ENCODE results near the gene R3HDM4.

R3HDM4 gene

DNA sequence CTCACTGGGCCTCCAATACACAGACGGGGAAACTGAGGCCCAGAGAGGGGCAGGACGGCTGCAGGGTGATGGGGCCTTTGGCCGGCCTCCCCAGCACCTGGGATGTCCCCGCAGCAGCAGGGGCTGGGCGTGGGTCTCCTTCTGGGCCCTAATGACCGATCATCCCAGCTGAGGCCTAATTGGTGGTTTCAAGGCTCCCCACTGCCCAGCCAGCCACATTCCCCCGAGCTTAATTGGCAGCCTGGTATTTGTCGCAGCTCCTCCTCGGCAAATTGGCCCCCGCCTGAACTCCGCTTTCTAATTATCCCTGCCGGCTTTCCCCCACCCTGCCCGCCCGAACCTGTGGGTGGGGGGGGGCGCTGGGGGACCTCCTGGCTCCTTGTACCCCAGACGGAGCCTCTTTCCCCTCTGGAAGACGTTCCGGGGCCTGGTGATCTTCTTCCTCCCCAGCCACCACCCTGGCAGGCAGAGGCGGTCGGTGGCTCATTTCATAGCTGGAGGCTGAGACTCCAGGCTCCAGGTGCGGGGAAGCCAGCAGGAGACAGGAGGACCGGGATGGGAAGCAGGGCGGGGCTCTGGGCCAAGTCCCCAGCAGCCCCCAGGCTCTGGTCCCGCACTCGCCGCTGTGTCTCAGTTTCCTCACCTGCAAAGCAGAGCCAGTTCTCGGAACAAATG lies 43.9 kb upstream of the R3HDM4 start:
- TF ChIP-seq, protein P1, sequence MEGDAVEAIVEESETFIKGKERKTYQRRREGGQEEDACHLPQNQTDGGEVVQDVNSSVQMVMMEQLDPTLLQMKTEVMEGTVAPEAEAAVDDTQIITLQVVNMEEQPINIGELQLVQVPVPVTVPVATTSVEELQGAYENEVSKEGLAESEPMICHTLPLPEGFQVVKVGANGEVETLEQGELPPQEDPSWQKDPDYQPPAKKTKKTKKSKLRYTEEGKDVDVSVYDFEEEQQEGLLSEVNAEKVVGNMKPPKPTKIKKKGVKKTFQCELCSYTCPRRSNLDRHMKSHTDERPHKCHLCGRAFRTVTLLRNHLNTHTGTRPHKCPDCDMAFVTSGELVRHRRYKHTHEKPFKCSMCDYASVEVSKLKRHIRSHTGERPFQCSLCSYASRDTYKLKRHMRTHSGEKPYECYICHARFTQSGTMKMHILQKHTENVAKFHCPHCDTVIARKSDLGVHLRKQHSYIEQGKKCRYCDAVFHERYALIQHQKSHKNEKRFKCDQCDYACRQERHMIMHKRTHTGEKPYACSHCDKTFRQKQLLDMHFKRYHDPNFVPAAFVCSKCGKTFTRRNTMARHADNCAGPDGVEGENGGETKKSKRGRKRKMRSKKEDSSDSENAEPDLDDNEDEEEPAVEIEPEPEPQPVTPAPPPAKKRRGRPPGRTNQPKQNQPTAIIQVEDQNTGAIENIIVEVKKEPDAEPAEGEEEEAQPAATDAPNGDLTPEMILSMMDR (conservative IDR thresholded peaks at IDR 0.05; ENCODE audit: control insufficient read depth, insufficient read depth, low read depth, low read length) = no peak
- no peak overlapping the region for H3K4me3 ChIP-seq (ENCODE audit: control insufficient read depth, low read depth, low read length)
- DNase-seq (ENCODE audit: low read depth) = no peak

GRCh38 chr19:955803-956765 lies 43.1 kb upstream of the R3HDM4 start:
- DNase-seq (ENCODE audit: low read depth) = no peak
- no peak overlapping the region for H3K4me3 ChIP-seq (ENCODE audit: control insufficient read depth, low read depth, low read length)
- TF ChIP-seq, protein P1 (conservative IDR thresholded peaks at IDR 0.05; ENCODE audit: control insufficient read depth, insufficient read depth, low read depth, low read length) = no peak

DNA sequence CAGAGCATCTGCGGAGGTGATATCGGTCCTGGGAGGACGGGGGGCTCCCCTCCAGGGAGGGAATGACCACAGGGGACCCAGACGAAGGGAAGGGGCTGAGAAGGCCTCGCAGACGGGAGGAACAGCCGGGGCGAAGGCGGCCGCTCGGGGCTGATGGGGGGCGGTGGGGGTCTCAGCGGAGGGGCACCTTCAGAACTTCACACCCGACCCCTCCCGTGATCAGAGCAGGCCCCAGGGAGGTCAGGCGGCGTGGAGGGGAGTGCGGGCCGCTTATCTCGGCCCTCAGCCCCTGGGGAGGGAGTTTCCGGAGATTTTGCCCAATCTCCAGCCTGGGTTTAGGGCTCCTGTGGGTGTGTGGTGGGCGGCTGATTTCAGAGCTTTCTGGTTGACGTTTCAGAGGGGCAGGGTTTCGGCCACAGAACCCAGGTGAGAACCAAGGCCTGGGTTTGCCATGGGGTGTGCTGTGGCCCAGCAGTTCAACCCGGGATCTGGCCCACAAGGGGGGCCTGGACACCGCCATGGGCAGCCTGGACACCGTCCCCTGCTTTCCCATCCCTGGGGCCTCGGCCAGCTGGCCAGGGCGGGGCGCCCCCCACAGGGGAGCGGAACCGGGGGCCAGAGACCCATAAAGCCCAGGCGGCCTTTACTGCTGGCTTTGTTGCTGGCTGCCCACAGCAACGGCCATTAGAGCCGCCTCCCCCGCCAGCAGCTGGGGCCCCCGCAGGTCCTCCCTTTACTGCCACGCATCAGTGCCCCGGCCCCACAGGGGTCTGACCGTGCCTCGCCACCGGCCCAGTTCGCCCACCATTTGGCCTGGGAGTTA lies 41.9 kb upstream of the R3HDM4 start:
- DNase-seq (ENCODE audit: low read depth) = no peak
- no peak overlapping the region for H3K4me3 ChIP-seq (ENCODE audit: control insufficient read depth, low read depth, low read length)
- TF ChIP-seq, protein P1 (conservative IDR thresholded peaks at IDR 0.05; ENCODE audit: control insufficient read depth, insufficient read depth, low read depth, low read length) = no peak

DNA sequence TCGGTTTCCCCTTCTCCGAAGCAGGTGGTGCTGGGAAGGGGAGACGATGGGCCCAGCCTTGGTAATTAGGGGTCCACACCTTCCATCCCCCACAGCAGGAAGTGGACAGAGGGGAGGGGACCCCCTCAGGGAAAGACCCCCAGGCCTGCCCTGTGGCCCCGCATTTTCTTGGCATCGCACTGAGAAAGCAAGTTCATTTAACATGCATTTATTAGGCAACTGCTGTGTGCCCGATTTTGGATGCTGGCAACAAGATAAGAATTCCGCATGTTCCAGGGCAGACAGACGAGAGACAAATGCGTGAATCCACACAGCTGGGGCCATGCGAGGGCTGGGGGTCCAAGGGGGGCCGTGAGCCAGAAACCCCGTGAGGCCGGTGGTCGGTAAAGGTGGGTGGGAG lies 41.3 kb upstream of the R3HDM4 start:
- TF ChIP-seq, protein P1 (conservative IDR thresholded peaks at IDR 0.05; ENCODE audit: control insufficient read depth, insufficient read depth, low read depth, low read length) = no peak
- DNase-seq (ENCODE audit: low read depth) = no peak
- H3K4me3 ChIP-seq (ENCODE audit: control insufficient read depth, low read depth, low read length) = no peak overlapping the region

DNA sequence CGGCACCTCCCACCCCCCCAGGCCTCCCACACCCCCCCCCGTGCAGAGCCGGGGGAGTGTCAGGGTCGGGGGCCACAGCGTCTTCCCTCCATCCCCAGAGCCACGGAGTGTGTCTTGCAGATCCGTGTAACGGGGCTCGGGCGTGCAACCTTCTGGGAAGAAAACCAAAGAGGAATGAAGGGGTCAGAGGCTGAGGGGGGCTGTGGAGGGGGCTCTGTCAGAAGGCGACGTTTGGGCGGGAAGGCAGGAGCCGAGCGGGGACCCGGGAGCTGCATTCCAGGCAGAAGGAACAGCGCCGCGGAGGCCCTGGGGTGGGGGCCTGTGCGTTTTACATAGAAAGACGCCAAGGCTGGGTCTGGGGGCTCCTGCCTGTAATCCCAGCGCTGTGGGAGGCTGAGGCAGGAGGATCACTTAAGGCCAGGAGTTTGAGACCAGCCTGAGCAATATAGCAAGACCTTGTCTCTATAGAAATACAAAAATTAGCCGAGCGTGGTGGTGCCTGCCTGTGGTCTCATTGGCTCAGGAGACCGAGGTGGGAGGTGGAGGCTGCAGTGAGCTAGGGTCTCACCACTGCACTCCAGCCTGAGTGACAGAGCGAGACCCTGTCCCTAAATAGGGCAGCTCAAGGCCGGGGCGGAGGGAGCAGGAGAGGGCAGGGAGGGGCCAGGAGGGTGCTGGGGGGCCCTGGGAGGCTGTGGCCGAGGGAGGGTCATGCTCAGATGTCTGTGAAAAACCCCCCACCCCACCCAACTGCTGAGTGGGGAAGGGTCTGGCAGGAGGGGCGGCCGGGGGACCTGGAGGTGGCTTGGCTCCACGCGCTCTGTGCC lies 40.6 kb upstream of the R3HDM4 start:
- TF ChIP-seq, protein P1 (conservative IDR thresholded peaks at IDR 0.05; ENCODE audit: control insufficient read depth, insufficient read depth, low read depth, low read length) = no peak
- DNase-seq (ENCODE audit: low read depth) = no peak
- no peak overlapping the region for H3K4me3 ChIP-seq (ENCODE audit: control insufficient read depth, low read depth, low read length)
